Liver (tissue), 9 donors: ENCODE results near the gene VPS35L. TPM values are rescaled to one million over a fixed set of nuclear protein-coding genes. Genes with fewer than 3 reads are reported as not detected.

Experiments
- DNase-seq: peaks from one replicate; pipeline ENCODE4 v3.0.0-alpha.2; 2017; ENCODE audit warnings: low spot score
- H3K27ac ChIP-seq, 2 donors: one replicate each; pipeline ENCODE4 v1.7.0; 2013; ENCODE audit warnings: inconsistent platforms in 2 of 2, low read length in 2 of 2, control low read depth in 1 of 2, low read depth in 1 of 2, mild to moderate bottlenecking in 1 of 2
- H3K27me3 ChIP-seq, 4 donors: one replicate each; pipeline versions ENCODE4 v1.6.1 to v1.7.0; 2013; ENCODE audit warnings: low read length in 3 of 4, inconsistent platforms in 1 of 4, mild to moderate bottlenecking in 1 of 4, moderate library complexity in 1 of 4; ENCODE audit not compliant: control insufficient read depth in 4 of 4, insufficient read depth in 4 of 4
- H3K36me3 ChIP-seq, 4 donors: one replicate each; pipeline versions ENCODE4 v1.6.1 to v1.7.0; 2013; ENCODE audit warnings: low read length in 3 of 4, mild to moderate bottlenecking in 3 of 4, low read depth in 1 of 4, moderate library complexity in 1 of 4; ENCODE audit not compliant: control insufficient read depth in 4 of 4, insufficient read depth in 3 of 4
- H3K4me1 ChIP-seq, 4 donors: one replicate each; pipeline versions ENCODE4 v1.6.1 to v1.7.0; 2013; ENCODE audit warnings: low read length in 3 of 4, mild to moderate bottlenecking in 3 of 4, moderate library complexity in 1 of 4; ENCODE audit not compliant: control insufficient read depth in 4 of 4, insufficient read depth in 4 of 4
- H3K4me3 ChIP-seq, 3 donors: one replicate each; pipeline versions ENCODE4 v1.6.1 to v1.7.0; 2013; ENCODE audit warnings: low read length in 3 of 3, control low read depth in 1 of 3, low read depth in 1 of 3, mild to moderate bottlenecking in 1 of 3
- H3K9ac ChIP-seq, 2 donors: one replicate each; pipeline ENCODE4 v1.7.0; 2013; ENCODE audit warnings: low read length in 2 of 2, mild to moderate bottlenecking in 2 of 2, moderate library complexity in 2 of 2, control low read depth in 1 of 2, low read depth in 1 of 2
- H3K9me3 ChIP-seq, 4 donors: one replicate each; pipeline versions ENCODE4 v1.6.1 to v1.7.0; 2013; ENCODE audit warnings: low read length in 3 of 4; ENCODE audit not compliant: control insufficient read depth in 4 of 4
- CTCF ChIP-seq: fragments of 150-350 bp; IDR thresholded peaks from 2 replicates; pipeline ENCODE4 v1.5.1; 2017; ENCODE audit warnings: improper control_type of control experiment, low read depth, low read length; ENCODE audit not compliant: missing input control
- GABPA ChIP-seq, 2 donors: IDR thresholded peaks in 1 of 2; conservative IDR thresholded peaks in 1 of 2; 2 replicates each; pipeline ENCODE4 v1.6.1; 2016; ENCODE audit warnings: antibody characterized with exemption in 2 of 2, mild to moderate bottlenecking in 1 of 2, moderate library complexity in 1 of 2
- HNF4G ChIP-seq: IDR thresholded peaks from 2 replicates; pipeline ENCODE4 v1.6.1; 2016; ENCODE audit warnings: antibody characterized with exemption
- MAX ChIP-seq: IDR thresholded peaks from 2 replicates; pipeline ENCODE4 v1.6.1; 2016; ENCODE audit warnings: antibody characterized with exemption
- RAD21 ChIP-seq, 2 donors: IDR thresholded peaks; 2 replicates each; pipeline ENCODE4 v1.6.1; 2016; ENCODE audit warnings: antibody characterized with exemption in 2 of 2, mild to moderate bottlenecking in 2 of 2
- SP1 ChIP-seq: IDR thresholded peaks from 2 replicates; pipeline ENCODE4 v1.6.1; 2018; ENCODE audit warnings: antibody characterized with exemption, mild to moderate bottlenecking
- WGBS: extraction: QIAGEN DNeasy Blood & Tissue Kit; methylation state at CpG from one replicate; pipeline ENCODE4 v1.1.7; 2013; 5-methylcytosine and 5-hydroxymethylcytosine counted together
- polyA plus RNA-seq, 2 donors: library from polyadenylated mRNA; stranded (reverse) in 1 of 2; unstranded in 1 of 2; fragments of 200-250 nt in 1 of 2; fragments of >200 nt in 1 of 2; fragmentation: Nextera tagmentation in 1 of 2; extraction: Ambion mirVana in 1 of 2; gene quantifications; one replicate each; pipeline versions ENCODE4 v1.2.1 to v1.2.3, GENCODE V29; 2013 to 2015
- total RNA-seq, 2 donors: library from RNA; depleted of rRNA; stranded (reverse); fragments of >200 nt; gene quantifications; one replicate each; pipeline ENCODE4 v1.2.3, GENCODE V29; 2014
- TF ChIP-seq, protein P1 (sequence below): IDR thresholded peaks from 2 replicates; pipeline ENCODE4 v1.6.1; 2016; ENCODE audit warnings: antibody characterized with exemption
- donor health status: healthy.
- donor health status: healthy.
- donor health status: healthy.
- donor health status: healthy.
- donor health status: healthy.

The VPS35L gene
- total and polyA plus RNA-seq, 4 donors = 10.5 to 18.2 (median 15.1) TPM

DNA sequence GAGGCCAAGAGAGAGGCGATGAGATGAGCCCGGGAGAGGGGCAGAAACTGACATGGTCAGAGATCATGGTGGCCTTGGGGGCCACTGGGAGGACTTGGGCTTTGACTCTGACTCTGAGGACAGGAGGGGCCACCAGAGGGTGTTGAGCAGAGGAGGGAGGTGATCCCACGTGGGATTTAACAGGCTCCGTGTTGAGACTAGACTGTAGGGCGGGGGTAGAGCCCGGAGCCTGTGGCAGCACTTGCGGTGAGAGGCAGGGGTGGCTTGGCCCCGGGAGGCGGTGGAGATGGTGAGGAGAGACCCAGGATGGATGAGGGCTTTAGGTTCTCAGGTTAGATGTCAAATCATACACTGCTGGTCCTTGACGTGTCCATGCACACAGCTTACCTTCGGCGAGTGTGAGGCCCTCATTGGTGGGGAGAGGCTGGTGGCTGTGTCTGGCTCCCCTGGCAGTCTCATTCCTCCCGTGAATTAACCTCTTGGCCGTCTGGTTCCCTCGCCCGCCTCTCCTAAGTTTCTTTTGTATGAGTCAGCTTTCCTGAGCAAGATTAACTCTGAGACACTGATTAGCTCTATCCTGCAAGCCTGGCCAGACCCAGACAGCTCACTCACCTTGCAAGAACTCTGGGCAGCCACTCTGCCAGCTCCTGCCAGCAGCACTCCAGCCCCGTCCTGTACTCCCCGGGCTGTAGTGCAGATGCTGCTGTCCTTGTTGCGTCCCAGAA, 39.7 kb downstream of the VPS35L start (continued):
- TF ChIP-seq, protein P1, sequence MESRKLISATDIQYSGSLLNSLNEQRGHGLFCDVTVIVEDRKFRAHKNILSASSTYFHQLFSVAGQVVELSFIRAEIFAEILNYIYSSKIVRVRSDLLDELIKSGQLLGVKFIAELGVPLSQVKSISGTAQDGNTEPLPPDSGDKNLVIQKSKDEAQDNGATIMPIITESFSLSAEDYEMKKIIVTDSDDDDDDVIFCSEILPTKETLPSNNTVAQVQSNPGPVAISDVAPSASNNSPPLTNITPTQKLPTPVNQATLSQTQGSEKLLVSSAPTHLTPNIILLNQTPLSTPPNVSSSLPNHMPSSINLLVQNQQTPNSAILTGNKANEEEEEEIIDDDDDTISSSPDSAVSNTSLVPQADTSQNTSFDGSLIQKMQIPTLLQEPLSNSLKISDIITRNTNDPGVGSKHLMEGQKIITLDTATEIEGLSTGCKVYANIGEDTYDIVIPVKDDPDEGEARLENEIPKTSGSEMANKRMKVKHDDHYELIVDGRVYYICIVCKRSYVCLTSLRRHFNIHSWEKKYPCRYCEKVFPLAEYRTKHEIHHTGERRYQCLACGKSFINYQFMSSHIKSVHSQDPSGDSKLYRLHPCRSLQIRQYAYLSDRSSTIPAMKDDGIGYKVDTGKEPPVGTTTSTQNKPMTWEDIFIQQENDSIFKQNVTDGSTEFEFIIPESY = no peak
- no peak for TF ChIP-seq HNF4G

- Histone ChIP-seq H3K9ac (no peak overlapping the region), H3K27me3 (no peaks in the 10 kb centered on the region), H3K9me3 (no peaks in the 10 kb centered on the region), H3K4me1 (no peaks in the 10 kb centered on the region), H3K4me3 (no peak overlapping the region), H3K36me3 (peaks cover under 1 to 24% (median 8%) of the 10 kb centered on the region in 4 donors), H3K27ac (no peak overlapping the region)
- no peak for TF ChIP-seq GABPA (IDR thresholded peaks at IDR 0.05 in 1 of 2, conservative IDR thresholded peaks at IDR 0.05 in 1 of 2)
- no peak for TF ChIP-seq RAD21 (IDR thresholded peaks at IDR 0.05)
- TF ChIP-seq CTCF = no peak
- no peak for DNase-seq
- 87% methylated on average over 6 of the region's 6 CpGs for WGBS
Observed at GRCh38 chr16:19598805-19599510, 43.5 kb downstream of the VPS35L start.

- H3K36me3 ChIP-seq = peaks cover 0 to 20% (median 9%) of the 10 kb centered on the region in 4 donors
- H3K4me3 ChIP-seq = no peak overlapping the region
- H3K27me3 ChIP-seq = no peaks in the 10 kb centered on the region
- TF ChIP-seq SP1 = no peak
- TF ChIP-seq RAD21 (IDR thresholded peaks at IDR 0.05) = no peak
- no peak for TF ChIP-seq MAX
- no peak overlapping the region for H3K9ac ChIP-seq
- no peak for DNase-seq
- WGBS = 72% methylated on average over 5 of the region's 5 CpGs
- H3K4me1 ChIP-seq = no peaks in the 10 kb centered on the region
- H3K9me3 ChIP-seq = no peaks in the 10 kb centered on the region
- H3K27ac ChIP-seq = no peak overlapping the region
Observed at GRCh38 chr16:19599968-19600716, 44.6 kb downstream of the VPS35L start.
